GM23338 (cell line): Measurements from ENCODE around the gene IPPK. TPM values are rescaled to one million over a fixed set of nuclear protein-coding genes. Genes with fewer than 3 reads are reported as not detected.

Experiments
- ATAC-seq: fragments of 200-7000 bp; cut with Tn5 transposase; 3 replicates; pipeline ENCODE4 v1.9.1; 2020
- DNase-seq: peaks from one replicate; pipeline ENCODE4 v3.0.0-alpha.2; 2015; ENCODE audit warnings: low spot score
- H2AFZ ChIP-seq: fragments of 200-600 bp; sonication (generic); 2 replicates; pipeline ENCODE4 v1.8.0; 2016; ENCODE audit warnings: antibody characterized with exemption, mild to moderate bottlenecking, moderate library complexity
- H3F3A ChIP-seq: fragments of 200-600 bp; sonication (generic); replicated peaks from 2 replicates; pipeline ENCODE4 v1.8.0; 2017; ENCODE audit warnings: antibody characterized with exemption, mixed run types, low read depth
- H3K27ac ChIP-seq: fragments of 200-600 bp; sonication (generic); 2 replicates; pipeline ENCODE4 v1.6.1; 2016; ENCODE audit warnings: low read depth
- H3K27me3 ChIP-seq: fragments of 200-600 bp; sonication (generic); 2 replicates; pipeline ENCODE4 v1.8.0; 2016; ENCODE audit warnings: mild to moderate bottlenecking, mixed run types, moderate library complexity; ENCODE audit not compliant: insufficient read depth
- H3K36me3 ChIP-seq: fragments of 200-600 bp; sonication (generic); 2 replicates; pipeline ENCODE4 v1.8.0; 2016; ENCODE audit warnings: mild to moderate bottlenecking; ENCODE audit not compliant: insufficient read depth
- H3K4me1 ChIP-seq: fragments of 200-600 bp; sonication (generic); 2 replicates; pipeline ENCODE4 v1.8.0; 2016; ENCODE audit warnings: mild to moderate bottlenecking, moderate library complexity; ENCODE audit not compliant: insufficient read depth
- H3K4me2 ChIP-seq: fragments of 200-600 bp; sonication (generic); 2 replicates; pipeline ENCODE4 v1.7.1; 2017; ENCODE audit warnings: mixed run types
- H3K4me3 ChIP-seq: fragments of 200-600 bp; sonication (generic); 2 replicates; pipeline ENCODE4 v1.6.1; 2016; ENCODE audit warnings: mixed run types
- H3K79me2 ChIP-seq: fragments of 200-600 bp; sonication (generic); replicated peaks from 2 replicates; pipeline ENCODE4 v1.8.0; 2017; ENCODE audit warnings: mild to moderate bottlenecking; ENCODE audit not compliant: insufficient read depth
- H3K9me2 ChIP-seq: fragments of 200-600 bp; sonication (generic); 2 replicates; pipeline ENCODE4 v1.8.0; 2017; ENCODE audit not compliant: insufficient read depth
- H4K20me1 ChIP-seq: fragments of 200-600 bp; sonication (generic); replicated peaks from 2 replicates; pipeline ENCODE4 v1.8.0; 2017; ENCODE audit warnings: mild to moderate bottlenecking; ENCODE audit not compliant: insufficient read depth
- H3K27ac Mint-ChIP-seq: 2 replicates; pipeline ENCODE4 v1.8.0; 2020; ENCODE audit warnings: inconsistent platforms, mild to moderate bottlenecking, moderate library complexity, mixed read lengths
- H3K27me3 Mint-ChIP-seq: 3 replicates; pipeline ENCODE4 v1.8.0; 2022; ENCODE audit warnings: low read depth, mild to moderate bottlenecking, moderate library complexity, mixed read lengths, inconsistent platforms; ENCODE audit not compliant: insufficient read depth, poor library complexity
- H3K36me3 Mint-ChIP-seq: 3 replicates; pipeline ENCODE4 v1.8.0; 2021; ENCODE audit warnings: low read depth, mild to moderate bottlenecking, inconsistent platforms, moderate library complexity, mixed read lengths
- H3K4me1 Mint-ChIP-seq: 3 replicates; pipeline ENCODE4 v1.8.0; 2020; ENCODE audit warnings: mild to moderate bottlenecking, inconsistent platforms, mixed read lengths
- H3K4me3 Mint-ChIP-seq: 3 replicates; pipeline ENCODE4 v1.8.0; 2021; ENCODE audit warnings: moderate library complexity, mild to moderate bottlenecking, inconsistent platforms, mixed read lengths
- H3K9me3 Mint-ChIP-seq: 3 replicates; pipeline ENCODE4 v1.8.0; 2020; ENCODE audit warnings: moderate library complexity, mild to moderate bottlenecking, inconsistent platforms, mixed read lengths
- CREB1 ChIP-seq: fragments of 250-450 bp; sonication (Bioruptor Pico); IDR thresholded peaks from 2 replicates; pipeline ENCODE4 v1.5.0; 2020; ENCODE audit warnings: low read depth, mild to moderate bottlenecking, moderate library complexity
- CTCF ChIP-seq, 2 experiments: fragments of 200-600 bp in 1 of 2; sonication (generic) in 1 of 2; conservative IDR thresholded peaks; 2 replicates each; pipeline versions ENCODE4 v1.5.1 to v1.6.1; 2016 to 2017; ENCODE audit warnings: antibody characterized with exemption in 2 of 2, low read depth in 2 of 2, mild to moderate bottlenecking in 2 of 2, moderate library complexity in 1 of 2
- ETS1 ChIP-seq: IDR thresholded peaks from 2 replicates; pipeline ENCODE4 v1.6.1; 2016; ENCODE audit warnings: antibody characterized with exemption
- EZH2 ChIP-seq: fragments of 200-600 bp; sonication (generic); IDR thresholded peaks from one replicate; pipeline ENCODE4 v1.8.0; 2017; ENCODE audit warnings: antibody characterized with exemption, mild to moderate bottlenecking, low read depth; ENCODE audit not compliant: unreplicated experiment
- EZH2phosphoT487 ChIP-seq: fragments of 200-600 bp; sonication (generic); IDR thresholded peaks from one replicate; pipeline ENCODE4 v1.8.1; 2018; ENCODE audit warnings: antibody characterized with exemption; ENCODE audit not compliant: unreplicated experiment
- JUNB ChIP-seq: IDR thresholded peaks from one replicate; pipeline ENCODE4 v1.6.1; 2016; ENCODE audit warnings: antibody characterized with exemption; ENCODE audit not compliant: unreplicated experiment
- NANOG ChIP-seq: IDR thresholded peaks from 2 replicates; pipeline ENCODE4 v1.6.1; 2016; ENCODE audit warnings: antibody characterized with exemption, borderline replicate concordance
- POLR2AphosphoS5 ChIP-seq: IDR thresholded peaks from 2 replicates; pipeline ENCODE4 v1.6.1; 2016; ENCODE audit warnings: antibody characterized with exemption, low read depth
- STAT1 ChIP-seq: IDR thresholded peaks from one replicate; pipeline ENCODE4 v1.6.1; 2016; ENCODE audit warnings: antibody characterized with exemption; ENCODE audit not compliant: unreplicated experiment
- ZNF114 ChIP-seq: fragments of 250-450 bp; sonication (Bioruptor Pico); IDR thresholded peaks from 2 replicates; pipeline ENCODE4 v1.5.0; 2020; ENCODE audit warnings: mild to moderate bottlenecking, moderate library complexity
- ZNF331 ChIP-seq: fragments of 250-450 bp; sonication (Bioruptor Pico); IDR thresholded peaks from 2 replicates; pipeline ENCODE4 v1.5.0; 2020; ENCODE audit warnings: low read depth, mild to moderate bottlenecking, moderate library complexity
- polyA plus RNA-seq: library from polyadenylated mRNA; unstranded; fragments of >200 nt; fragmentation: Nextera tagmentation; extraction: Ambion mirVana; gene quantifications from 2 replicates; pipeline ENCODE4 v1.2.1, GENCODE V29; 2016
- total RNA-seq: library from RNA; depleted of rRNA; stranded (reverse); fragments of >200 nt; shearing (Covaris generic); gene quantifications from 2 replicates; pipeline ENCODE4 v1.2.3, GENCODE V29; 2014
- TF ChIP-seq, protein P1 (sequence below): fragments of 250-450 bp; sonication (Bioruptor Pico); IDR thresholded peaks from 2 replicates; pipeline ENCODE4 v1.5.0; 2020; ENCODE audit warnings: mild to moderate bottlenecking, moderate library complexity
- TF ChIP-seq, protein P2 (sequence below): IDR thresholded peaks from one replicate; pipeline ENCODE4 v1.6.1; 2018; ENCODE audit warnings: antibody characterized with exemption; ENCODE audit not compliant: unreplicated experiment

The IPPK gene
- total and polyA plus RNA-seq, 2 experiments from 2014 or later, result 6.5 to 17.5 TPM

- H4K20me1 ChIP-seq, result no peaks in the 10 kb centered on the region
- H2AFZ ChIP-seq, result no peak overlapping the region
- no peak for ATAC-seq
- Mint-ChIP-seq H3K36me3 (peaks cover 32% of the 10 kb centered on the region), H3K27me3 (peaks cover 4% of the 10 kb centered on the region), H3K4me1 (no peaks in the 10 kb centered on the region), H3K27ac (no peak overlapping the region), H3K9me3 (no peaks in the 10 kb centered on the region), H3K4me3 (no peak overlapping the region)
- H3K4me1 ChIP-seq, result no peaks in the 10 kb centered on the region
- no peaks in the 10 kb centered on the region for H3F3A ChIP-seq
- no peak for DNase-seq
- H3K9me2 ChIP-seq, result no peaks in the 10 kb centered on the region
- no peak overlapping the region for H3K27ac ChIP-seq
- no peak for TF ChIP-seq STAT1
- no peak for TF ChIP-seq EZH2phosphoT487
- TF ChIP-seq JUNB, result no peak
- TF ChIP-seq NANOG, result no peak
- TF ChIP-seq, protein P1, sequence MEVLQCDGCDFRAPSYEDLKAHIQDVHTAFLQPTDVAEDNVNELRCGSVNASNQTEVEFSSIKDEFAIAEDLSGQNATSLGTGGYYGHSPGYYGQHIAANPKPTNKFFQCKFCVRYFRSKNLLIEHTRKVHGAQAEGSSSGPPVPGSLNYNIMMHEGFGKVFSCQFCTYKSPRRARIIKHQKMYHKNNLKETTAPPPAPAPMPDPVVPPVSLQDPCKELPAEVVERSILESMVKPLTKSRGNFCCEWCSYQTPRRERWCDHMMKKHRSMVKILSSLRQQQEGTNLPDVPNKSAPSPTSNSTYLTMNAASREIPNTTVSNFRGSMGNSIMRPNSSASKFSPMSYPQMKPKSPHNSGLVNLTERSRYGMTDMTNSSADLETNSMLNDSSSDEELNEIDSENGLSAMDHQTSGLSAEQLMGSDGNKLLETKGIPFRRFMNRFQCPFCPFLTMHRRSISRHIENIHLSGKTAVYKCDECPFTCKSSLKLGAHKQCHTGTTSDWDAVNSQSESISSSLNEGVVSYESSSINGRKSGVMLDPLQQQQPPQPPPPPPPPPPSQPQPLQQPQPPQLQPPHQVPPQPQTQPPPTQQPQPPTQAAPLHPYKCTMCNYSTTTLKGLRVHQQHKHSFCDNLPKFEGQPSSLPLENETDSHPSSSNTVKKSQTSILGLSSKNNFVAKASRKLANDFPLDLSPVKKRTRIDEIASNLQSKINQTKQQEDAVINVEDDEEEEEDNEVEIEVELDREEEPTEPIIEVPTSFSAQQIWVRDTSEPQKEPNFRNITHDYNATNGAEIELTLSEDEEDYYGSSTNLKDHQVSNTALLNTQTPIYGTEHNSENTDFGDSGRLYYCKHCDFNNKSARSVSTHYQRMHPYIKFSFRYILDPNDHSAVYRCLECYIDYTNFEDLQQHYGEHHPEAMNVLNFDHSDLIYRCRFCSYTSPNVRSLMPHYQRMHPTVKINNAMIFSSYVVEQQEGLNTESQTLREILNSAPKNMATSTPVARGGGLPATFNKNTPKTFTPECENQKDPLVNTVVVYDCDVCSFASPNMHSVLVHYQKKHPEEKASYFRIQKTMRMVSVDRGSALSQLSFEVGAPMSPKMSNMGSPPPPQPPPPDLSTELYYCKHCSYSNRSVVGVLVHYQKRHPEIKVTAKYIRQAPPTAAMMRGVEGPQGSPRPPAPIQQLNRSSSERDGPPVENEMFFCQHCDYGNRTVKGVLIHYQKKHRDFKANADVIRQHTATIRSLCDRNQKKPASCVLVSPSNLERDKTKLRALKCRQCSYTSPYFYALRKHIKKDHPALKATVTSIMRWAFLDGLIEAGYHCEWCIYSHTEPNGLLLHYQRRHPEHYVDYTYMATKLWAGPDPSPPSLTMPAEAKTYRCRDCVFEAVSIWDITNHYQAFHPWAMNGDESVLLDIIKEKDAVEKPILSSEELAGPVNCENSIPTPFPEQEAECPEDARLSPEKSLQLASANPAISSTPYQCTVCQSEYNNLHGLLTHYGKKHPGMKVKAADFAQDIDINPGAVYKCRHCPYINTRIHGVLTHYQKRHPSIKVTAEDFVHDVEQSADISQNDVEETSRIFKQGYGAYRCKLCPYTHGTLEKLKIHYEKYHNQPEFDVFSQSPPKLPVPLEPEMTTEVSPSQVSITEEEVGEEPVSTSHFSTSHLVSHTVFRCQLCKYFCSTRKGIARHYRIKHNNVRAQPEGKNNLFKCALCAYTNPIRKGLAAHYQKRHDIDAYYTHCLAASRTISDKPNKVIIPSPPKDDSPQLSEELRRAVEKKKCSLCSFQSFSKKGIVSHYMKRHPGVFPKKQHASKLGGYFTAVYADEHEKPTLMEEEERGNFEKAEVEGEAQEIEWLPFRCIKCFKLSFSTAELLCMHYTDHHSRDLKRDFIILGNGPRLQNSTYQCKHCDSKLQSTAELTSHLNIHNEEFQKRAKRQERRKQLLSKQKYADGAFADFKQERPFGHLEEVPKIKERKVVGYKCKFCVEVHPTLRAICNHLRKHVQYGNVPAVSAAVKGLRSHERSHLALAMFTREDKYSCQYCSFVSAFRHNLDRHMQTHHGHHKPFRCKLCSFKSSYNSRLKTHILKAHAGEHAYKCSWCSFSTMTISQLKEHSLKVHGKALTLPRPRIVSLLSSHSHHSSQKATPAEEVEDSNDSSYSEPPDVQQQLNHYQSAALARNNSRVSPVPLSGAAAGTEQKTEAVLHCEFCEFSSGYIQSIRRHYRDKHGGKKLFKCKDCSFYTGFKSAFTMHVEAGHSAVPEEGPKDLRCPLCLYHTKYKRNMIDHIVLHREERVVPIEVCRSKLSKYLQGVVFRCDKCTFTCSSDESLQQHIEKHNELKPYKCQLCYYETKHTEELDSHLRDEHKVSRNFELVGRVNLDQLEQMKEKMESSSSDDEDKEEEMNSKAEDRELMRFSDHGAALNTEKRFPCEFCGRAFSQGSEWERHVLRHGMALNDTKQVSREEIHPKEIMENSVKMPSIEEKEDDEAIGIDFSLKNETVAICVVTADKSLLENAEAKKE, result no peak
- TF ChIP-seq CREB1, result no peak
- TF ChIP-seq POLR2AphosphoS5, result no peak
- TF ChIP-seq EZH2, result no peak
- TF ChIP-seq ZNF114 (CRISPR knock-in tag), result no peak
- no peak for TF ChIP-seq CTCF (conservative IDR thresholded peaks at IDR 0.05; ENCODE audit: low read depth in 2 of 2)
- no peak for TF ChIP-seq ETS1
- TF ChIP-seq ZNF331 (CRISPR knock-in tag), result no peak
- TF ChIP-seq, protein P2, sequence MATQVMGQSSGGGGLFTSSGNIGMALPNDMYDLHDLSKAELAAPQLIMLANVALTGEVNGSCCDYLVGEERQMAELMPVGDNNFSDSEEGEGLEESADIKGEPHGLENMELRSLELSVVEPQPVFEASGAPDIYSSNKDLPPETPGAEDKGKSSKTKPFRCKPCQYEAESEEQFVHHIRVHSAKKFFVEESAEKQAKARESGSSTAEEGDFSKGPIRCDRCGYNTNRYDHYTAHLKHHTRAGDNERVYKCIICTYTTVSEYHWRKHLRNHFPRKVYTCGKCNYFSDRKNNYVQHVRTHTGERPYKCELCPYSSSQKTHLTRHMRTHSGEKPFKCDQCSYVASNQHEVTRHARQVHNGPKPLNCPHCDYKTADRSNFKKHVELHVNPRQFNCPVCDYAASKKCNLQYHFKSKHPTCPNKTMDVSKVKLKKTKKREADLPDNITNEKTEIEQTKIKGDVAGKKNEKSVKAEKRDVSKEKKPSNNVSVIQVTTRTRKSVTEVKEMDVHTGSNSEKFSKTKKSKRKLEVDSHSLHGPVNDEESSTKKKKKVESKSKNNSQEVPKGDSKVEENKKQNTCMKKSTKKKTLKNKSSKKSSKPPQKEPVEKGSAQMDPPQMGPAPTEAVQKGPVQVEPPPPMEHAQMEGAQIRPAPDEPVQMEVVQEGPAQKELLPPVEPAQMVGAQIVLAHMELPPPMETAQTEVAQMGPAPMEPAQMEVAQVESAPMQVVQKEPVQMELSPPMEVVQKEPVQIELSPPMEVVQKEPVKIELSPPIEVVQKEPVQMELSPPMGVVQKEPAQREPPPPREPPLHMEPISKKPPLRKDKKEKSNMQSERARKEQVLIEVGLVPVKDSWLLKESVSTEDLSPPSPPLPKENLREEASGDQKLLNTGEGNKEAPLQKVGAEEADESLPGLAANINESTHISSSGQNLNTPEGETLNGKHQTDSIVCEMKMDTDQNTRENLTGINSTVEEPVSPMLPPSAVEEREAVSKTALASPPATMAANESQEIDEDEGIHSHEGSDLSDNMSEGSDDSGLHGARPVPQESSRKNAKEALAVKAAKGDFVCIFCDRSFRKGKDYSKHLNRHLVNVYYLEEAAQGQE, result no peak
- H3K36me3 ChIP-seq, result peaks cover 4% of the 10 kb centered on the region; the same call in 1 of the 2 replicates
- no peaks in the 10 kb centered on the region for H3K27me3 ChIP-seq
- H3K79me2 ChIP-seq, result no peaks in the 10 kb centered on the region
- H3K4me2 ChIP-seq, result no peak overlapping the region
- no peak overlapping the region for H3K4me3 ChIP-seq
These were observed 17.5 kb downstream of the IPPK start for GRCh38 chr9:92652461-92652860.
